NK-92 (cell line): Measurements from ENCODE around the gene HSD17B13.

Experiments
- DNase-seq: peaks from one replicate; lab custom pipeline; 2025; ENCODE audit not compliant: unreplicated experiment; lab: John Stamatoyannopoulos, UW

The HSD17B13 gene

GRCh38 chr4:87268411-87268810 lies 54.3 kb downstream of the HSD17B13 start:
- no peak for DNase-seq

- DNase-seq: no peak
These were observed 55.7 kb downstream of the HSD17B13 start for GRCh38 chr4:87266986-87267385.

GRCh38 chr4:87262886-87263285 lies 59.8 kb downstream of the HSD17B13 start:
- no peak for DNase-seq

GRCh38 chr4:87260477-87260876 lies 62.2 kb downstream of the HSD17B13 start:
- DNase-seq: no peak

- no peak for DNase-seq
These were observed 64.0 kb downstream of the HSD17B13 start for GRCh38 chr4:87258677-87259076.

- no peak for DNase-seq
These were observed 65.2 kb downstream of the HSD17B13 start for GRCh38 chr4:87257523-87257922.

GRCh38 chr4:87255755-87256154 lies 66.9 kb downstream of the HSD17B13 start:
- DNase-seq: no peak
